Stimulated activated memory B cell treated with anti-CD40 and anti-IgM and Interleukin-4, amounts not matched to agents 10 μg/mL and 1 μg/mL and 100 μg/mL, for 72 hours (primary cell): ENCODE measurements around the gene MRI1.
"Not testable (repeated sequence)": the region's sequence is repeated elsewhere in the genome, so short reads cannot be mapped to it uniquely, and the experiment has no call there.

Experiments used
- ATAC-seq: fragments of 150-1000 bp; cut with Tn5 transposase; 2 replicates; pipeline ENCODE4 v1.10.0; 2021
- H3K27ac Mint-ChIP-seq: one replicate; pipeline ENCODE4 v1.8.0; 2022; ENCODE audit warnings: mild to moderate bottlenecking, mixed read lengths
- H3K27me3 Mint-ChIP-seq: one replicate; pipeline ENCODE4 v1.8.0; 2022; ENCODE audit warnings: mixed read lengths
- H3K36me3 Mint-ChIP-seq: one replicate; pipeline ENCODE4 v1.8.0; 2022; ENCODE audit warnings: mixed read lengths
- H3K4me1 Mint-ChIP-seq: one replicate; pipeline ENCODE4 v1.8.0; 2022; ENCODE audit warnings: mixed read lengths
- H3K4me3 Mint-ChIP-seq: one replicate; pipeline ENCODE4 v1.8.0; 2022; ENCODE audit warnings: mild to moderate bottlenecking, moderate library complexity, mixed read lengths
- H3K9me3 Mint-ChIP-seq: one replicate; pipeline ENCODE4 v1.8.0; 2022; ENCODE audit warnings: mixed read lengths

The MRI1 gene

DNA sequence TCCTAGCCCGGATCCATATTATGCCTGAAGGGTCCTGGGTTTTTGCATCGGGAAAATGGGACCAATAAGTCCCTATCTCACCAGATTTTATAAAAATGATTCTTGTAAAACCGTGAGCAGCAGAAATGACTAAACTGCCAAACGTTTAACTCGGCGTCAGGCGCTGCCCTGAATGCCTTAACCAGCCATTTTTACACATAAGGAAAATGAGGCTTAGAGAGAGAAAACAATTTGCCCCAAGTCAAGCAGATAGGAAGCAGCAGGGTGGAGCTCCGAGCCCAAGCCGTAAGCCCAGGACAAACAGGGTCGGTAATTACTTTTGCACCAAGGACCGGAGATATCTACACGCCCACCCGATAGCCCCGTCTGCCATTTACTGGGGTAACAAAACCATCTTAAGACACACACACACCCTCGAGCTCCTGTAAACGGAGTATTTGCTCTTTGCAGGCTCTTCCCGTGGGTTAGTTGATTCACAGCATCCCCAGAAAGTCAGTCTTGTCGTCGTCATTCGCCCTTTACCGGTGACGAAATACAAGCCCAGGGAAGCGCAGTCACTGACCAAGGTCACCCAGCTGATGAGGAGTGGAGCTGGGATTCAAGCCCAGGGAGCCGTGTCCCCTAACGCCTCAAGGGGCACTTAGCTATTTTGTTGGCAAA lies 16.0 kb upstream of the MRI1 start:
- H3K36me3 Mint-ChIP-seq = peaks cover 13% of the 10 kb centered on the region
- H3K4me3 Mint-ChIP-seq = peak overlapping the region; percentile 83
- ATAC-seq = no peak
- no peaks in the 10 kb centered on the region for H3K9me3 Mint-ChIP-seq
- H3K4me1 Mint-ChIP-seq = peaks cover 43% of the 10 kb centered on the region
- peak overlapping the region; percentile 87 for H3K27ac Mint-ChIP-seq
- H3K27me3 Mint-ChIP-seq = no peaks in the 10 kb centered on the region

DNA sequence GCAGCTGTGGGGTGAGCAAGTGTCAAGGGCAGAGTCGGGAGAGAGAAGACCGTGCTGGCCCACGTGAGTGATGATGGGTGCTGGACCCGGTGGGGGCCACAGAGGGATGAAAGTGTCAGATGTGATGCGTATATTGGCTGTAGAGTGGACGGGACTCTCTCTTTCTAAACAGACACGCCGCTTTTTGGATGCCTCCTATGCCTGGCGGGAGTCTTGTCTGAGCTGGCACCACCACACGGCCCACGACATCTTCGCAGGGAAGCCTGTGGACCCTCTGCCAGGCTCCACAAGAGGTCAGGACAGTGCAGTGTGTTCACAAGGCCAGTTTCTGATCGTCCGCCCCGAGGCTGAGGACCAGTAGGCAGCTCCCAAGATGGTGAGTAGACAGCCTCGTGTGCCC lies 12.9 kb upstream of the MRI1 start:
- H3K36me3 Mint-ChIP-seq = peaks cover 30% of the 10 kb centered on the region
- H3K9me3 Mint-ChIP-seq = no peaks in the 10 kb centered on the region
- H3K4me1 Mint-ChIP-seq = peaks cover 43% of the 10 kb centered on the region
- no peak overlapping the region for H3K4me3 Mint-ChIP-seq
- H3K27ac Mint-ChIP-seq = no peak overlapping the region
- no peak for ATAC-seq
- no peaks in the 10 kb centered on the region for H3K27me3 Mint-ChIP-seq

DNA sequence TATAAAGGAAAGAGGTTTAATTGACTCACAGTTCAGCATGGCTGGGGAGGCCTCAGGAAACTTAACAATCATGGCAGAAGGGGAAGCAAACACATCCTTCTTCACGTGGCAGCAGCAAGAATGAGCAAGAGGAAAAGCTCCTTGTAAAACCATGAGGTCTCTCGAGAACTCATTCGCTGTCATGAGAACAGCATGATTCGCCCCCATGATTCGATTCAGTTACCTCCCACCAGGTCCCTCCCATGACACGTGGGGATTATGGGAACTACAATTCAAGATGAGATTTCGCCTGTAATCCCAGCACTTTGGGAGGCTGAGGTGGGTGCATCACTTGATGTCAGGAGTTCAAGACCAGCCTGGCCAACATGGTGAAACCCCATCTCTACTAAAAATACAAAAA lies 10.7 kb upstream of the MRI1 start:
- H3K27ac Mint-ChIP-seq, H3K27me3 Mint-ChIP-seq, H3K9me3 Mint-ChIP-seq, ATAC-seq, H3K4me3 Mint-ChIP-seq: not testable (repeated sequence)
- Mint-ChIP-seq H3K36me3 (peaks cover 50% of the 10 kb centered on the region), H3K4me1 (peaks cover 26% of the 10 kb centered on the region)

DNA sequence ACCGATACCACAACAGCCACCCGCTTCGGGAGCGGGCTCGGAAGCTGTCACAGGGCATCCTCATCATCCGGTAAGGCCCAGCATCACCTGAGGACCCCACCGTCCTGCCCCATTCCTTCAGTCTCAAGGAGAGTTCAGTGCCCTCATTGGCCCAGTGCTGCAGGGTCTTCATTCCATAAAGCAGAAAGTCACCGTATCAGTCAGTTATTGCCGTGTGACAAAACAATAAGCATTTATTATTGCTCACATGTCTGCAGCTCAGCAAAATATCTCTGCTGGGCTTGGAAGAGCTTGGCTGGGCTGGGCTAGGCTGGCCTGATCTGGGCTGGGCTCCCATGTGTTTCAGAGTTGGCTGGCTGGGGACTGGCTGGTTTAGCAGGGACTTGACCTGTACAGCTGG lies 8.1 kb upstream of the MRI1 start:
- no peak overlapping the region for H3K4me3 Mint-ChIP-seq
- ATAC-seq = no peak
- H3K9me3 Mint-ChIP-seq = no peaks in the 10 kb centered on the region

DNA sequence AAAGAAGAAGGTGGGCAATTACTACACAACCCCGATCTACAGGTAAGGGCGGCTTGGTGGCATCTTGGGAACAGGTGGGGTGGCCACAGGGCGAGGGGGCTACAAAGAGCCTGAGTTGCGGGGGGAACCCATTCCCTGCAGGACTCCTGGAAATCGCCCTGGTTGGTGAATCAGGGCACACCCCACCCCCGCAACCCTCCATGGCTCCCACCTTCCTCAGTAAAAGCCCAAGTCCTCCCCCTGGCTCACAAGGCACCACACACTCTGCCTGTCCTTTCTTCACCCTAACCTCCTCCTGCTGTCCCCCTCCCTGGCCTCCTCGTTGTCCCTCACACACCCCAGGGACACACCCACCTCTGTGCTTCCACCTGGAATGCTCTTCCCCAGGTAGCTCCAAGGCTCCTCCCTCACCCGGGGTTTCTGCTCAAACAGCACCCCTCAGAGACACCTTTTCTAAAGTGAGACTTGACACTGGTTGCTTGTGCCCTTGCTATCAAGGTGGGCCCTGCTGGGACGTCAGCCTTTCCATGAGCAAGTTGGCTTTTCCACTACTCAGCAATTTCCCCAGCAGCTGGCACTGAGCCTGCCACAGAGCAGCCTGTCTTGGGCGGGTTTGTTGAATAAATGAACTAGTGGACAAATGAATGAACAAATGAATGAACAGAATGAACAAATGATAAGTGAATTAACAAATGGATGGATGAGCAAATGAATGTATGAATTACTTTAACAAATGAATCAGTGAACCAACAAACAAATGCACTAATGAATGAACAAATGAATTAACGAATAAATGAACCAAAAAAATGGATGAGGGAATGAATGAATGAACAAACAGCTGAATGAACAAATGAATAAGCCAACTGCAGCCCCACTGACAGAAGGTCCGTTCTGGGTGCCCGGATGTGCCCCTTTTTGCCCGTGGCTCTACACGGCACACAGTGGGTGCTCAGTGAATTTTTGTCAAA lies 6.2 kb upstream of the MRI1 start:
- ATAC-seq = no peak
- Mint-ChIP-seq H3K36me3 (peaks cover 51% of the 10 kb centered on the region), H3K4me3 (no peak overlapping the region), H3K27ac (no peak overlapping the region), H3K27me3 (no peaks in the 10 kb centered on the region), H3K9me3 (no peaks in the 10 kb centered on the region), H3K4me1 (no peaks in the 10 kb centered on the region)

More for the DNA sequence above, 8.1 kb upstream of the MRI1 start:
- Mint-ChIP-seq H3K27me3 (no peaks in the 10 kb centered on the region), H3K36me3 (peaks cover 50% of the 10 kb centered on the region), H3K27ac (no peak overlapping the region), H3K4me1 (peaks cover 4% of the 10 kb centered on the region)

DNA sequence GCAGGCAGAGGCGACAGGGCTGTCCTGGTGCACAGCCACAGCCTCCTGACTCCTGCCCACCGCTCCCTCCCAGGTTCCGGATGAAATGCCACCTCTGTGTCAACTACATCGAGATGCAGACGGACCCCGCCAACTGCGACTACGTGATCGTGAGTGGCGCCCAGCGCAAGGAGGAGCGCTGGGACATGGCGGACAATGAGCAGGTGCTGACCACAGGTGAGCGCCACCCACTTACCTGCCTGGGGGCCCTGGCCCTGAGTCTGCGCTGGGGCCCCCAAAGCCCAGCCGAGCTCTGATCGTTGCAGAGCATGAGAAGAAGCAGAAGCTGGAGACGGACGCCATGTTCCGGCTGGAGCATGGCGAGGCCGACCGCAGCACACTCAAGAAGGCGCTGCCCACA lies 5.5 kb upstream of the MRI1 start:
- no peaks in the 10 kb centered on the region for H3K27me3 Mint-ChIP-seq
- peaks cover 49% of the 10 kb centered on the region for H3K36me3 Mint-ChIP-seq
- H3K27ac Mint-ChIP-seq = no peak overlapping the region
- H3K4me1 Mint-ChIP-seq = peaks cover 6% of the 10 kb centered on the region
- no peak for ATAC-seq
- no peak overlapping the region for H3K4me3 Mint-ChIP-seq
- no peaks in the 10 kb centered on the region for H3K9me3 Mint-ChIP-seq

DNA sequence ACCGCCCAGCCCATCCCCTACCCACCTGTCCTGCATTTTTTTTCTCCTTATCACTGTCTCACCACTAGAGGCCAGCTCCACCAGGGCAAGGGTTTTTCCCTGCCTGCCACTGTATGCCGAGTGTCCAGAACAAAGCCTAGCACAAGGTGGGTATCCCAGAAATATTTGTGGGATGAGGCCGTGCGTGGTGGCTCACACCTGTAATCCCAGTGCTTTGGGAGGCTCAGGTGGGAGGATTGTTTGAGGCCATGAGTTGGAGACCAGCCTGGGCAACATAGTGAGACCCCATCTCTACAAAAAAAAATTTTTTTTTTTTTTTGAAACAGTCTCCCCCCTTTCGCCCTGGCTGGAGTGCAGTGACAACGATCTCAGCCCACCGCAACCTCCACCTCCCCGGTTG lies 2.9 kb upstream of the MRI1 start:
- Mint-ChIP-seq H3K9me3 (no peaks in the 10 kb centered on the region), H3K27ac (no peak overlapping the region), H3K27me3 (no peaks in the 10 kb centered on the region), H3K4me3 (no peak overlapping the region), H3K4me1 (peaks cover 24% of the 10 kb centered on the region), H3K36me3 (peaks cover 33% of the 10 kb centered on the region)
- ATAC-seq = no peak

DNA sequence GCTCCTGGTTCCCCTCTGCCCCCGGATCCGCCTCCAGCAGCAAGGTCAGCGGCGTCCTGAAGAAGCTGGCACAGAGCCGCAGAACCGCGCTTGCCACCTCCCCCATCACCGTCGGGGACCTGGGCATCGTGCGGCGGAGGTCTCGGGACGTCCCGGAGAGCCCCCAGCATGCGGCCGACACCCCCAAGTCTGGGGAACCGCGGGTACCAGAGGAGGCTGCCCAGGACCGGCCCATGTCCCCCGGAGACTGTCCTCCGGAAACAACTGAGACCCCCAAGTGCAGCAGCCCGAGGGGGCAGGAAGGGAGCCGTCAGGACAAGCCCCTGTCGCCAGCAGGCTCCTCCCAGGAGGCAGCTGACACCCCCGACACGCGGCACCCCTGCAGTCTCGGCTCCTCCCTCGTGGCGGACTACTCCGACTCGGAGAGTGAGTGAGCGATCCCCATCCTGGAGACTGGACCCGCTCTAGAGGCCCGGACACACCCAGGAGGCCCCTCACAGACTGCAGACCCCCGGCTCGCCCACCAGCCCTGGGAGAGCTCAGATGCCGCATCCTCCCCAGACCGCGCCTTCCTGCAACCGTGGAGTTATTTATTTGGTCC lies 1.6 kb upstream of the MRI1 start:
- Mint-ChIP-seq H3K4me1 (peaks cover 26% of the 10 kb centered on the region), H3K4me3 (no peak overlapping the region), H3K36me3 (peaks cover 22% of the 10 kb centered on the region), H3K9me3 (no peaks in the 10 kb centered on the region), H3K27me3 (no peaks in the 10 kb centered on the region), H3K27ac (no peak overlapping the region)
- no peak for ATAC-seq

DNA sequence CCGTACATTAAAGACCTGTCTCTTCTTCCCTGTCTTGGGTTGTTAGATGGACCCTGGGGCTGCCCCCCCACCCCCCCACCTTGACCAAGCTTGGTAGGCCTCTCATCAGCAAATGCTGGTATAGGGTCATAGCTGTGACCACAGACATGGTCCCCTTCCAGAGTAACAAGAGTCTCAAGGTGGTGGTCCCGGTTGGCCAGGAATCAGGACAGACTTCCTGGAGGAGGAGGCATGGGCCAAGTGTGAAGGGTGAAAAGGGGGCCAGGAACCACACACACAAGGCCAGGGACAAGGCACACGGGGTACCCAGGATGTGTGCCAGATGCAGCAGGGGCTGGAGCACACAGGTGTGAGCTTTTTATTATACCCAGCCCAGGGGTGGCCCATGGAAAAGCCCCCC lies 1.1 kb upstream of the MRI1 start:
- Mint-ChIP-seq H3K4me1 (peaks cover 26% of the 10 kb centered on the region), H3K27me3 (no peaks in the 10 kb centered on the region), H3K9me3 (no peaks in the 10 kb centered on the region), H3K4me3 (peak overlapping the region; percentile 59), H3K27ac (peak overlapping the region; percentile 25), H3K36me3 (peaks cover 16% of the 10 kb centered on the region)
- ATAC-seq = no peak

DNA sequence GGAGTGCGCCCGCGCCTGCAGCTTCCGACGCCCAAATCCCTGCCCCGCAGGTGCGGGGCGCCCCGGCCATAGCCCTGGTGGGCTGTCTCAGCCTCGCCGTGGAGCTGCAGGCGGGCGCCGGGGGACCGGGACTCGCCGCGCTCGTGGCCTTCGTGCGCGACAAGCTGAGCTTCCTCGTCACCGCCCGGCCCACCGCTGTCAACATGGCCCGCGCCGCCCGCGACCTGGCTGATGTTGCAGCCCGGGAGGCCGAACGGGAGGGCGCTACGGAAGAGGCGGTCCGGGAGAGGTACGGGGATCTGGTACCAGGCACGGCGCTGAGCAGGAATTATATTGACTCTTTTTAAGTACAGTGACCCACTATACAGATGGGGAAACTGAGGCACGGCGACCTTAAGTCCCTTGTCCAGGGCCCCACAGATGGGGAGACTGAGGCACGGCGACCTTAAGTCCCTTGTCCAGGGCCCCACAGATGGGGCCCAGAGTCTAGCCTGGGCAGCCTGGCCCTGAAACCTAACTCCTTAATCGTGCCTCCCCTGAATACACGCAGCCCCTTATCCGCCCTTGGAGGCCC lies 586 bp downstream of the MRI1 start:
- Mint-ChIP-seq H3K27ac (peak overlapping the region; percentile 55), H3K4me3 (peak overlapping the region; percentile 81), H3K4me1 (peaks cover 26% of the 10 kb centered on the region), H3K9me3 (no peaks in the 10 kb centered on the region), H3K27me3 (no peaks in the 10 kb centered on the region), H3K36me3 (peaks cover 7% of the 10 kb centered on the region)
- ATAC-seq = peak; percentile 77

DNA sequence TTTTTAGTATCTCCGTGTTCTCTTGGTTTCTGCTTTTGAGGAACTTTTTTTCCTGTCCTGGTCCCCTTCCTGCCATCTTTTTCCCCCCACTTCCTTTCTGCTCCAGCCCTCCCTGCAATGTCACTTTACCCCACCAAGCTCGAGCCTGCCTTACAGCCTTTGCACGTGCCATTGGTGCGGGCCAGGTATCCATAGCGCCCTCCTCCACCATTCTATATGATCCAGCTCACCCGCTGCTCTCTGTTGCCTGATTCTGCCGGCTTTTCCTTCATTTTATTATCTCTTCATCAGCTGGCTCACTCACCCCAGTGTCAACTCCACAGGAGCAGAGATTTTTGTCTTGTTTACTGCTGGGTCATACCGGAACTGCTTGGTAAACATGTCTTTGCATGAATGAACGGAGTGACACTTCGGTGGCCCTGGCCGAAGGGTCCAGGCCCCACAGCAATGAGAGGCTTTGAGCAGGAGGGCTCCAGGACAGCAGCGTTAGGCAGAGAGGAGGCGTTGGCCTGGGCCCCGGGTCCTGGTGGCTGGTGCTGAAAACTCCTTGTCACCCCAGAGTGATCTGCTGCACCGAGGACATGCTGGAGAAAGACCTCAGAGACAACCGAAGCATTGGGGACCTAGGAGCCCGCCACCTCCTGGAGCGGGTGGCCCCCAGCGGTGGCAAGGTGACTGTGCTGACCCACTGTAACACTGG lies 1.2 kb downstream of the MRI1 start:
- peak overlapping the region; percentile 55 for H3K27ac Mint-ChIP-seq
- H3K4me3 Mint-ChIP-seq = peak overlapping the region; percentile 81
- ATAC-seq = no peak
- no peaks in the 10 kb centered on the region for H3K9me3 Mint-ChIP-seq
- peaks cover 7% of the 10 kb centered on the region for H3K36me3 Mint-ChIP-seq
- H3K27me3 Mint-ChIP-seq = no peaks in the 10 kb centered on the region
- peaks cover 26% of the 10 kb centered on the region for H3K4me1 Mint-ChIP-seq

DNA sequence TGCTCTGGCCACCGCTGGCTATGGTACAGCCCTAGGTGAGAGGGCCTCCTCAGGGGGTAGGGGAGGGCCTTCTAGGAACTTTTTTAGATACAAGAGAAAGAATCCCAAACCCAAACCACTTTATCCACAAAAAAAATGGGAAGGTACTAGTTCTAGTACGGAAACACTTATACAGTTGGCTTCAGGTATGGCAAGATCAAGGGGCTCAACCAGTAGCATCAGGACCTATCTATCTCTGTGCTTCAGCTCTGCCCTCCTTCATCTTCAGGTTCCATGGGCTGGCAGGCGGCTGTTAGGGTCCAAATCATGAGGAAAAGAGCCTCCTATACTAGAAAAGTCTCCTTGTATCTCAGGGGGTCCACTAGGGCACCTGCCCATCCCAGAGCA lies 1.8 kb downstream of the MRI1 start:
- H3K4me3 Mint-ChIP-seq = no peak overlapping the region
- no peaks in the 10 kb centered on the region for H3K9me3 Mint-ChIP-seq
- ATAC-seq = no peak
- H3K27ac Mint-ChIP-seq = peak overlapping the region; percentile 55
- no peaks in the 10 kb centered on the region for H3K27me3 Mint-ChIP-seq
- peaks cover 7% of the 10 kb centered on the region for H3K36me3 Mint-ChIP-seq
- H3K4me1 Mint-ChIP-seq = peaks cover 26% of the 10 kb centered on the region

DNA sequence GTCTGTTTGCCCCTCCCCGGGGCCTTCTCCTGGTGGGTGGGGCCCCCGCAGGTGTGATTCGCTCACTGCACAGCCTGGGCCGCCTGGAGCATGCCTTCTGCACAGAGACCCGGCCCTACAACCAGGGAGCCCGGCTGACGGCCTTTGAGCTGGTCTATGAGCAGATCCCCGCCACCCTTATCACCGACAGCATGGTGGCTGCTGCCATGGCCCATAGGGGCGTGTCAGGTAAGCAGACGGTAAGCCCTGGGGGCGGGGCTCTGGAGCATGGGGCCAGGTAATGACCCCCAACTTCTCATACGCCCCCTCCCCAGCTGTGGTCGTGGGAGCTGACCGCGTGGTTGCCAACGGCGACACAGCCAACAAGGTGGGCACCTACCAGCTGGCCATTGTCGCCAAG lies 4.2 kb downstream of the MRI1 start:
- Mint-ChIP-seq H3K36me3 (peaks cover 7% of the 10 kb centered on the region), H3K4me3 (no peak overlapping the region), H3K27ac (no peak overlapping the region), H3K4me1 (peaks cover 23% of the 10 kb centered on the region), H3K9me3 (no peaks in the 10 kb centered on the region), H3K27me3 (no peaks in the 10 kb centered on the region)
- no peak for ATAC-seq

DNA sequence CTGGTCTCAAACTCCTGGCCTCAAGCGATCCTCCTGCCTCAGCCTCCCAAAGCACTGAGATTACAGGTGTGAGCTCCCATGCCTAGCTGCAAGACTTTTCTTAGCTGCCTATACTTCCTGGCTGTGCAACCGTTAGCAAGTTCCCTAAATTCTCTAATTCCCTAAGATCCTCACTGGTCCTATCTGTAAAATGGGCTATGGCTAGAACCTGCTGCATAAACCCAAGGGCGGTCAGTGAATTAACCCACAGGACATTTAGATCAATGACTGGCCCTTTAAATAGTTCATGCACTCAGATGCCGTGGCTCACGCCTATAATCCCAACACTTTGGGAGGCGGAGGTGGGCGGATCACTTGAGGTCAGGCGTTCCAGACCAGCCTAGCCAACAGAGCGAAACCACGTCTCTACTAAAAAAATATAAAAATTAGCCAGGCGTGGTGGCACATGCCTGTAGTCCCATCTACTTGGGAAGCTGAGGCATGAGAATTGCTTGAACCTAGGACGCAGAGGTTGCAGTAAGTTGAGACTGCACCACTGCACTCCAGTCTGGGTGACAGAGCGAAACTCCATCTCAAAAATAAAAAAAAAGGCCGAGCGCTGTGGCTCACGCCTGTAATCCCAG lies 5.8 kb downstream of the MRI1 start:
- no peak for ATAC-seq
- no peak overlapping the region for H3K4me3 Mint-ChIP-seq
- H3K27me3 Mint-ChIP-seq = no peaks in the 10 kb centered on the region
- peaks cover 7% of the 10 kb centered on the region for H3K36me3 Mint-ChIP-seq
- H3K9me3 Mint-ChIP-seq = no peaks in the 10 kb centered on the region
- peaks cover 27% of the 10 kb centered on the region for H3K4me1 Mint-ChIP-seq
- no peak overlapping the region for H3K27ac Mint-ChIP-seq
